ENCODE measurements around the gene DHX57.
"Not testable (repeated sequence)": the region's sequence is repeated elsewhere in the genome, so short reads cannot be mapped to it uniquely, and the experiment has no call there.

DHX57 gene

DNA sequence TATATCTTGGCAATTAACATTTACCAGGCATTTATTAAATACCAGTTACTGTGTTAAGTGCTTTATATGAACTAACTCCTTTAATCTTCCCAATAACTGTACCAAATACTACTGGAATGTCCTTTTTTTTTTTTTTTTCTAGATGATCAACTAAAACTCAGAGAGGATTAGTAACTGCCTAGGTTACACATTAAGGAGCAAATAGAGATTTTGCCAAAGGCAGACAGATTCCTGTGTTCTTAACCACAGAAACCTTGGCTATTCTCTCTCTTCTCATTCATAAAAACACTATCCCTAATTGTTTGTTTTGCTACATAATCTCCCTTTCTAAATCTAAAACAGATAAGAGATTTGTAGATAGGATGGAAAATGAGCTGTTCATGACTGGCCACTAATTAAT, 13.3 kb downstream of the DHX57 start:
- DNase-seq: no peak

DNA sequence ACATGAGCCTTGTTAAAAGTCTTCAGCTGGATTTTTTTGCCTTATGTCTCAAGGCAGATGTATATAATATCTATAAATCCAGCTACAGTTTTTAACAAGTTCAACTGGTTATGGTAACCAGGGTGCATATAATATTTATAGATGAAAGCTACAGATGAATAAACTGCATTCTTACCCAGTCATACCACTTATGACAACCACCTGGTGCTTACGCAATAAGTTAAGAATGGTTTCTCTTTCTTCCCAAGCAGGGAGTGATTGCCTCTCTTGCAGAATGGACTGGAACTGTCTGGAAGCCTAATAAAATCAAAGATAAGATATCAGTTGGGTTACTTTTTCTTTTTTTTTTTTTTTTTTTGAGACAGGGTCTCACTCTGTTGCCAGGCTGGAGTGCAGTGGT, 19.6 kb downstream of the DHX57 start:
- DNase-seq: no peak

DNA sequence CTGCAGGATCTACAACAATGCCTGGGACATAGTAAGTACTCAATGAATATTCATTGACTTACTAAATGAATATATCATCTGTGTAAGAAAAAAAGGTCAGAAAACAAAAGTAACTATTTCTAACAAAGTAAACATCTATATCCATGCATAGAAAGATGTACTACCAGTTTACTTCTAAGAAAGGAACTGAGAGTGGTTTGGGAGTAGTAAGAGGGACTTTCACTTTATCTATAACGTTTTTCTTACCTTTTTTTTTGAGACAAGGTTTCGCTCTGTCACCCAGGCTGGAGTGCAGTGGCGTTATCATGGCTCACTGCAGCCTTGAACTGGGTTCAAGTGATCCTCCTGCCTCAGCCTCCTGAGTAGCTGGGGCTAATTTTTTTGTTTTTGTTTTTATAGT, 25.7 kb downstream of the DHX57 start:
- DNase-seq: no peak

DNA sequence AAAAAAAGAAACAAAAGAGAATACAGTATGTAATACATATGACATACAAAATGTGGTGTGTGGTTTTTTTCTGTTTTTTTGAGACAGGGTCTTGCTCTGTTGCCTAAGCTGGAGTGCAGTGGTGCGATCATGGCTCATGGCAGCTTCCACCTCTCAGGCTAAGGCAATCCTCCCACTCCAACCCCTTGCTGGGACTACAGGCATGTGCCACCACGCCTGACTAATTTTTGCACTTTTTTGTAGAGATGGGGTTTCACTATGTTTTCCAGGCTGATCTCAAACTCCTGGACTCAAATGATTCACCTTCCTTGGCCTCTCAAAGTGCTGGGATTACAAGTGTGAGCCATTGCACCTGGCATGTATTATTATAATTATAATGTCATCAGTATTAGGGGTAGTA, 38.9 kb downstream of the DHX57 start:
- no peak for DNase-seq

DNA sequence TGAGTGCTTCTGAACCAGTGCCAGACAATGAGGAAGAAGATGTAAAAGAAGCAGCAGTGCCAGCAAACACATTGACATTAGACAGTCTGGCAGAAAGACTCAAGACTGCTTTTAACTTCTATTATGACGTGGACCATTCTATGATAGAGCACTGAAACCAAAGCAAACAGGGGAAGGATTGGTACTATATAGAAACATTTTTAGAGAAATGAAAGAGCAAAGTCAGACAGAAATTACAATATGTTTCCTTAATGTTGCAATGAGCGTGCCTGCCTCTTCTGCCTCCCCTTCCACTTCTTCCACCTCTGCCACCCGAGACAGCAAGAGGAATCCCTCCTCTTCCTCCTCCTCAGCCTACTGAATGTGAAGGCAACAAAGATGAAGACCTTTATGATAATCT, 39.7 kb downstream of the DHX57 start:
- no peak for DNase-seq

DNA sequence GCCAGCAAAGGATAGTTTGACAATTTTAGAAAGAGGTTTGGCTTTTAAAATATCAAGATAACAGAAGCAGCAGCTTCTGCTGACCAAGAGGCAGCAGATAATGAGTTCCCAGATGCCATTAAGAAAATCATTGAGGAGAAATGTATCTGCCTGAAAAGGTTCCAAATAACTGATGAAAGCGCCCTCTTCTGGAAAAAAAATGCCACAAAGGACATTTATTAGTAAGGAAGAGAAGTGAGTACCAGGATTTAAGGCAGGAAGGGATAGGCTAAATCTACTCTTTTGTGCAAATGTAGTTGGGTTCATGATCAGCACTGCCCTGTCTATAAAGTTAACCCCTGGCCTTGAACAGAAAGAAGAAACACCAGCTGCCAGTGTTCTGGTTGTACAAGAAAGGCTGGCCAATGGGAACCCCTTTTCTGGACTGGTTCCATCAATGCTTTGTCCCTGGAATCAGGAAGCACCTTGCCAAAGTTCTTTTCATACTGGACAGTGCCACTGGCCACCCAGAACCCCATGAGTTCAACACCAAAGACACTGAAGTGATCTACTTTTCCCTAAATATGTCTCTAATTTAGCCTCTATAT, 40.6 kb downstream of the DHX57 start:
- DNase-seq: no peak

DNA sequence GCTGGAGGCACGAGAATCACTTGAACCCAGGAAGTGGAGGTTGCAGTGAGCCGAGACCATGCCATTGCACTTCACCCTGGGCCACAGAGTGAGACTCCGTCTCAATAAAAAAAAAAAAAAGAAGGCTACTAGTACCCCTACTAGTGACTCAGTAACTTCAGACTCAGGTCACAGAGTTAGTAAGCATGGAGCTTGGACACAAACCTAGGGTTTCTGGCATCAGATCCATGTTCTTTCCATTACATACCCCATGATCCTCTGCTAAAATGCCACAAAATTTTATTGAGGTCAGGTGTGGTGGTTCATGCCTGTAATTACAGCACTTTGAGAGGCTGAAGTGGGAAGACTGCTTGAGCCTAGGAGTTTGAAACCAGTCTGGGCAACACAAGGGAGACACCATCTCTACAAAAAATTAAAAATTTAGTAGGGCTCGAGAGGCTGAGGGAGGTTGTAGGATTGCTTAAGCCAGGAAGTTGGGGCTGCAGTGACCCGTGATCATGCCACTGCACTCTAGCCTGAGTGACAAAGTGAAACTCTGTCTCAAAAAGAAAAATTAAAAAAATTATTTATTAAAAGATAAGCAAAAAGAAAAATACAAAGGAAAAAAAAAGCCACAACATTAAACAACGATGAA, 45.1 kb downstream of the DHX57 start:
- DNase-seq: no peak

DNA sequence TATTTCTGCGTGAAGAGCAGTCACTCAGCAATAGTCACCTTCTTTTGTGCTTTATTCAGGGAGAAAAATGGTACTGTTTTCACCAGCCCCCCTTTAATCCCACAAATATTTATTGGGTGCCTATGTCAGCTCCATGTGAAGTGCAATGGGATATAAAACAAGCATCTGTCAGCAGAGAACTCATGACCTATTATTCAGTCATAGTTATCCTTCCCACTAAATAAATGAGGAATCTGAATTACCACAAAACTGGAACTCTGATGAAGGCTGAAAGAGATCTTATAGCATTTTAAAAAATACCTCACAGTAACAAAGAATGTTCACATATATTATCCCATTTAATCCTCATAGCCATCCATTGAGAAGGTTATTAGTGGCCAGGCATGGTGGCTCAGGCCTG, 45.8 kb downstream of the DHX57 start:
- DNase-seq: no peak

DNA sequence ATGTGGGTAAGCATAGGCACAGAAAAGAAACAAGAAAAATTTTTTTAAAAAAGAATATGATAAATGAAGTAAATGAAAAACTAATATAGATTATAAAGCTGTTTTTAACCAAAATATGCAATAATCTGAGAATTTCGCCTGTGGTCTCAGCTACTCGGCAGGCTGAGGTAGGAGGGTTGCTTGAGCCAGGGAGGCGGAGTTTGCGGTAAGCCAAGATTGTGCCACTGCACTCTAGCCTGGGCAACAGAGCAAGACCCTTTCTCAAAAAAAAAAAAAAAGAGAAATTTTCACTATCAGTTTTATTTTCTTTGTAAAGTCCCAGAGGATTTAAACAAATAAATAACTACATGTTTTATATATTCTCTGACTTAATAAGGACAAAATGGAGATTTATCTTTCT, 47.3 kb downstream of the DHX57 start:
- no peak for DNase-seq

DNA sequence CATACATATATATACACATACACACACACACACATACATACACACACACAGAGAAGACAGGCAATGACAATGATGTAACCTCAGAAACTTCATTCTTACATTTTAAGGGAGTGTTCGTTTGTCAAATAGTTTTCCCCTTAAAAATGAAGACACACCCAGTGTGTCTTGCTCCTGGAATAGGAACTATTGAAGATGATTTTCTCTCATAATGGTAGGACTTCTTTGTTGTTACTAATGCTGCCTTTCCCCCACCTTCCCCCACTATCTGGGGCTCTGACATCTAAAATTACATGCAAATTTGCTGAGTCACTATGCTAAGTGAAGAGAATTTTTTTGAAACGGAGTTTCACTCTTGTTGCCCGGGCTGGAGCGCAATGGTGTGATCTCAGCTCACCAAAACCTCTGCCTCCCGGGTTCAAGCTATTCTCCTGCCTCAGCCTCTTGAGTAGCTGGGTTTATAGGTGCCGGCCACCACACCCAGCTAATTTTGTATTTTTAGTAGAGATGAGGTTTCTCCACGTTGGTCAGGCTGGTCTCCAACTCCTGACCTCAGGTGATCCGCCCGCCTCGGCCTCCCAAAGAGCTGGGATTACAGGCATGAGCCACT, 48.1 kb downstream of the DHX57 start:
- DNase-seq: not testable (repeated sequence)

DNA sequence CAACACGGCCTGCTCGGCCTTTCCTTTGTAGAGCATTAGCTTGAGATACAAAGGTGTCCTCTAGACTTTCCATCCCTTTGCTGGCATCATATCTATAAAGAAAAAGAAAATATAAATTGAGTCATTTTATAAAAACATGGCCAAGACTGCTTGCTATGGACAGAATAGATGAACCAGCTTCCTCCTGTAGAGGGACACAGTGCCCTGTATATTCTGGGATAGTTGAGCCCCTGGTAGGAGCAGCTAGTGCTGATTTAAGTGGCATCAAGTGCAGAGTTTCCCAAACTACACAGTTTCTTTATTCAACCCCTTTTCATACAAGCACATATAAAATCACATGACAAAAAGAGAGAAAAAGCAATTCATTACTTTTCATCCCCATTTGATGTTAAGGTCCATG, 49.8 kb downstream of the DHX57 start:
- DNase-seq: no peak

DNA sequence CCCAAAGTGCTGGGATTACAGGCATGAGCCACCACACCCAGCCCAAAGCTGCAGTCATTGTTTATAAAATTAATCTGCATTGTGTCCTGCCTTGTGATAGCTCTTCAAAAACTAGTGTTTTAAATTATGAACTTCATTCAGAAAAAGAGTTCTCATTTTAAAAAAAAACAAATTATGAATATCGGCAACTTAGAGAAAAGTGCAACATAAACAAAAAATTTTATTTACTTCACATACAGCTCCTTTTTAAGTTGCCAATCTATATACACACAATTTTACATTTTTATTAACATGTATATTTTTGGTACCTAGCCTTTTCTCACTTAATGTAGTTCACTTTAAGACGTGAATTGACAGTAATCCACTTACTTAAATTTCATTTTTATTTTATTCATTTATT, 50.8 kb downstream of the DHX57 start:
- DNase-seq: no peak

DNA sequence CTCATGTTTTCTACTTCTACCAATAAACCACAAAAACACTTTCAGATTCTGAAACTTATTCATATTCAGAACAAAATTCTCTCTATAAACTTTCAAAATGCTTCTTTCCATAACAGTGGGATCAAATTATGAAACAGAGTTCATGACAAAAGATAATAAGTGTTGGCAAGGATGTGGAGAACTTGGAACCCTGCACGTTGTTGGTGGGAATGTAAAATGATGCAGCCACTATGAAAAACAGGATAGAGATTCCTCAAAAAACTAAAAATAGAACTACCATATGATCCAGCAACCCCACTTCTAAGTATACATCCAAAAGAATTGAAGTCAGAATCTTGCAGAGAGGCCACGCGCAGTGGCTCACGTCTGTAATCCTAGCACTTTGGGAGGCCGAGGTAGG, 52.3 kb downstream of the DHX57 start:
- no peak for DNase-seq

DNA sequence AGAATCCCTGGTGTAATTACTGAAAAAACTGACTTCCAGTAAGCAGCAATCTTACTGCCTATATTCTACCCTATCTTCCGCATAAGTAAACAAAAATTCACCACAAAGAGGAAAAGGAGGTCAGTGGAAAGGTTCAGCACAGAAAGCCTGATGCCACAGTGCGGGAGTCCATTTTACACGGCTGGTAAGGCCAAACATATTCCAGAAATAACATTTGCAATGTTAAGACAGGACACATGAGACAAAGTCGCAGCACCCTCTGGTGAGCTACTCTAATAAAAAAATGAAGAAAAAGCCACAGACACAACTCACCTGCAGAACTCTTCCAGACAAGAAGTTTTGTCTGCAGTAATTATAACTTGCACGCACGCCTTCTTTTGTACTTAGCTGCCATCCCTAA, 57.2 kb downstream of the DHX57 start:
- no peak for DNase-seq

DNA sequence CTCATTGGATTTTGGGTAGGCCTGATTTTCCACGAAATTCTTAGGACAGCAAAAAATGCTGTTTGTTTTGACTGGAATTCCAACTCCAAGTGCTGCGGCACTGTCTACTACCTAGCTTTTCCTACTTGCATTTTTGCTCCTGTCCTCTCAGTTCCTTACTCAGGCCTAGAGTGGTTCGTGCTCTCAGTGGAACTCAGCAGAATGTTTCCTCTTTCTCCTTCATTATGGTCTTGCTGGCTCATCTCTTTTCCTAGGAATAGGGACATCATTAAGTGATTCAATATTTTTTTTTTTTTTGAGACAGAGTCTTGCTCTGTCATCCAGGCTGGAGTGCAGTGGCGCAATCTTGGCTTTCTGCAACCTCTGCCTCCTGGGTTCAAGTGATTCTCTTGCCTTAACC, 59.8 kb downstream of the DHX57 start:
- no peak for DNase-seq

DNA sequence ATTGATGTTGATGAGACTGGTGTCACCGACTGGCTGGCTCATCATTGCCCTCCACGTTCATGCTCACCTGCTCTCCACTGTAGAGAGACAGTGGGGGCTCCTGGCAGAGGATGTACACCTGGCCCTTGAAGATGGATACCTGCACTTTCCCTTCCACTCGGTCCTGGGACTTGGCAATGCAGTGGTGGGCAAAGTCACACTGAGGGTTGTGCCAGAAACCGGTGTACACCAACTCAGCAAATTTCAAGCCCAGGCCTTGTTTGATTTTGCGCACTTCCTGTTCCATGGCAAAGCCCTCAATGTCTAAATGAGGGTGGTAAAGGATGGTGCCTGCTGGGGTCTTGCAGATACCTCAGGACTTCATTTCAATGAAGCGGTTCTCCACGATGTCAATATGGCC, 65.2 kb downstream of the DHX57 start:
- DNase-seq: no peak

DNA sequence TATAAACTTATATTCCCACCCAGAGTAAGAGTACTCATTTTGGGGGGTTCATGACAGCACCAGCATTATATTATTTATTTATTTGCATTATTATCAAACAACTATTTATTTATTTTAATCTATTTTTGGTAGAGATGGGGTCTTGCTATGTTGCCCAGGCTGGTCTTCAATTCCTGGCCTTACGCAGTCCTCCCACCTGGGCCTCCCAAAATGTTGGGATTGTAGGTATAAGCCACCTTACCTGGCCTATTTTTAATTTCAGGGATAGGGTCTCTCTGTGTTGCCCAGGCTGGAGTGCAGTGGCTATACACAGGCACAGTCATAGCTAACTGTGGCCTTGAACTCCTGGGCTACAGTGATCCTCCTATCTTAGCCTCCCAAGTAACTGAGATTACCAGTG, 67.1 kb downstream of the DHX57 start:
- DNase-seq: no peak

DNA sequence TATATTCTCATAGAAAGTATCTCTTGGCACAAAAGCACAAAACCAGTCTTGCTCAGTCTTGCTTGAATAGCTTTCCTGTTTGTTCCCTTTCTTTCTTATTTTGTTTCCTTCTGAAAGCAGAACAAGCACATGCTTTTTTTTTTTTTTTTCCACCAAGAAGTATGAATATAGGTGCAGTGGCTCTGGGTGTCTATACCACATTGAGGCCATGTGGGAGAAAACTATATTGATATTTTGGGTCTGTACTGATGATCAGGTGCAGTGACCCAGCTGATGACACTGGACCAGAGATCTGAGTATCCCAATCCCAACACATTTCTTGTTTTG, 69.0 kb downstream of the DHX57 start:
- DNase-seq: no peak

DNA sequence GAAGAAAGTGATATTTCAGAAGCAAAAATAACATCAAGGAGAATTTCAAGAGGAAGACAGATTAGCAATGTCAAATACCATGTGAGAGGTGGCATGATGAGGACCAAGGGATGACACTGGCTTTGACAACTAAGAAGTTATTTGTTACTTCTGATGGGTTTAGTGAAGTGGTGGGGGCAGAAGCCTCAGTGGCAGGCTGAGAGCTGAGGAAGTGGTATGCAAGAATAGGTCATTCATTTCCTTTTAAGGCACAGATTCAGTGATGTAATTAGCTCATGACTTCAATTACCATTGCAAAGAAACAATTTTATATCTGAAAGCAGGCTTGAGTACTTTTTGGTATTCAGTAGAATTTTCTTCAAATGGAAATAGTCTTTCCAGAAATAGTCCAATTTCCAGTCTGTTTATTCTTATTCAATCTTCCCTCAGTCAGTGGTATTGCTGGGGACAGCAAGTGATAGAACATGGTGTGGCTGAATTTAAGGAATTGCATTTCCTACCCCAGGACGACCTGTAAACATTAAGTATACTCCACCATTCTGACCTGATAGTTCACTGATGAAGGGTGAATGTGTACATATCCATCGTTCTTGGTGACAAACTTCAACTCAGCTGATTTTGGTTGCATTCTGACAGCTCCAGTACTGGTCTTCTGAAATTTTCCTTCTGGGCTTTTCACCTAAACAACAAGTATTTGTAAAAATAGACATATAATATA, 69.6 kb downstream of the DHX57 start:
- DNase-seq: no peak

DNA sequence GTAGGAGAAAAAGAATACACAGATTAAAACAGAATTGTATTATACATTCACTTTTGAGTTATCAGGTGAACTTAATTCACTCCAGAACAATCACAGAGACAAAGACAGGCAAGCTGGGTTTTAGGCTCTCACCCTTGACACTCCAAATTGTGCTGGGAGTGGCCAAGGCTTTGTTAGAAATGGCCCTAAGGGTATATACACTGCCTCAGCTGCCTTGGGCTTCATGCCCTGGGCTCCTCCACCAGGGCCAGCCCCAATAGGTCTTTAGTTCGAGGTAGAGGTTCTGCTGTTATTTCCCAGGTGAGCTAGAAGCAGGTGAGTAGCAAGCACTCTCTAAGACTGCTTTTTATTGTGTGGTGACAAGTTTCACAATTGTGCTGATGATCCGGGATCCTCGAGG, 77.8 kb downstream of the DHX57 start:
- no peak for DNase-seq

DNA sequence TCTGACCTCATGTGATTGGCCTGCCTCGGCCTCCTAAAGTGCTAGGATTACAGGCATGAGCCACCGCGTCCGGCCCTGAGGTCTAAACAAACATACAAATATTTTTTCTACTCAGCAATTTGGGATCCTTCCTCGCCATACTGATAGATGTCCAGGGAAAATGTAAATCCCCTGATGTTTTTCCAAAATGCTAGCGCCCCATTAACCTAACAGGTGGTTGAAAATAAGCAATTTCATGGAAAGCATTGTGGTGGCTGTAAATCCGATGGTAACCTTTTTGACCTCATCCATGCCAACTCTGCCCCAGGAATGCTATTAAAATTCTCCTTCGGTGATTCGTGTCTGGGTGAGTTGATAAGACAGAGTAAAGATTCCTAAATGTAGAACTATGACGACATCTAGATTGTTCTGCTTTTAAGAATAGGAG, 78.5 kb downstream of the DHX57 start:
- DNase-seq: no peak

DNA sequence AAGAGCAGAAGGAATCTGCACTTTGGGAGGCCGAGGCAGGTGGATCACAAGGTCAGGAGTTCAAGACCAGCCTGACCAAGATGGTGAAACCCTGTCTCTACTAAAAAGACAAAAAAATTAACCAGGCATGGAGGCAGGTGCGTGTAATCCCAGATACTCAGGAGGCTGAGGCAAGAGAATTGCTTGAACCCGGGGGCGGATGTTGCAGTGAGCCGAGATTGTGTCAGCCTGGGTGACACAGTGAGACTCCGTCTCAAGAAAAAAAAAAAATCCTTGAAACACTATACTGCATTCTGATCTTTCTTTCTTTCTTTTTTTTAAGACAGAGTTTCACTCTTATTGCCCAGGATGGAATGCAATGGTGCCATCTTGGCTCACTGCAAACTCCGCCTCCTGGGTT, 80.7 kb downstream of the DHX57 start:
- not testable (repeated sequence) for DNase-seq

DNA sequence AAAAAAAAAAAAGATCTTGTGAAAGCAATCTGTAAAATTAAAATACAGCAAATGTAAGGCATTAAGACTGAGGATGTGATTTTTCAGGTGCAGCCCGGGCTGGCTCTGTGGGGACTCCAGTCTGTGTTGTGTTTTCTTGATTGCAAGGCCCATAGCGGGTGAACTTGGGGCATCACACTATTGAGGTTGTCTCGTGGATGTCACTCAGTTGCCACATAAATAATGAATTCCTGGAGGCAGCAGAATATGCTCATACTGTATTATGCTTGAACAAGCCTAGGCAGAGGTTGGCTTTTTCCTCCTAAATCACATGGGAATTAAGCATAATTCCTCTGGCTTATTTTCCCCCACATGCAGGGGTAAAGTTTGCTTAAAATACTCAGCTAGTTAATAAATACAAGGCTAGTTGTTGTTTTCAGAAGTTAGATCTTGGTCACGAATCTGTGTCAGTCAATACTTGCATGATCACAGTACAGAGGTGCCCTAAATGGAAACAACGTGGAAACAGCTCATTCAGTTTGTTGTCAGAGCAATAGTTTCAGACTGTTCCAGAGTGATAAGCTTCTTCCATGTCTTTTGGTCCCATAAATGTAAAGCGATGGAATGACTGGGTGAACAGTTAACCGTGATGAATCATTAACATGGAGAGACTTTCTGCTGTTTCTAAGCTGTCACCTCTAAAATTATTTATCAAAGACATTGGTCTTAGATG, 81.3 kb downstream of the DHX57 start:
- no peak for DNase-seq

DNA sequence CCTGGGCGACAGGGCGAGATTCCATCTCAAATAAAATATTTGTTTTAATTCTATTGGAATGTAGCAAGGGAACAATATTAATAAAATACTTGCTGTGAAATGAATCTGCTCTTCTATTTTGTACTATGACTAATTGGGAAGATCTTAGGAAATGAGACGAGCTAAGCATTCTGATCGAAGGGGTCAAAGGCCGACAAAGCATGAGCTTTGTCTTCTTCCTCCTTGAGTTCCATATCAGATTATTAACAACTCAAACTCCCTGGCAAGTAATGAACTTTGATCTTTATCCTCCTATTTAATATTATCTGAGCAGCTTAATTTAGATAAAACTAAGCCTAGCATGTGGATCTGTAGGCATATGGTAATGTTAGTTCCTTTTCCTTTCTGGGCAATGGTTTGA, 82.2 kb downstream of the DHX57 start:
- DNase-seq: no peak

All from stimulated activated CD4-positive, alpha-beta T cell treated with anti-CD3 and anti-CD28 coated beads, Interleukin-15, amount 100 ng/mL, for 24 hours (primary cell).